Measurements from ENCODE around the gene RAMAC.
"Not testable (repeated sequence)": the region's sequence is repeated elsewhere in the genome, so short reads cannot be mapped to it uniquely, and the experiment has no call there.

RAMAC gene

DNA sequence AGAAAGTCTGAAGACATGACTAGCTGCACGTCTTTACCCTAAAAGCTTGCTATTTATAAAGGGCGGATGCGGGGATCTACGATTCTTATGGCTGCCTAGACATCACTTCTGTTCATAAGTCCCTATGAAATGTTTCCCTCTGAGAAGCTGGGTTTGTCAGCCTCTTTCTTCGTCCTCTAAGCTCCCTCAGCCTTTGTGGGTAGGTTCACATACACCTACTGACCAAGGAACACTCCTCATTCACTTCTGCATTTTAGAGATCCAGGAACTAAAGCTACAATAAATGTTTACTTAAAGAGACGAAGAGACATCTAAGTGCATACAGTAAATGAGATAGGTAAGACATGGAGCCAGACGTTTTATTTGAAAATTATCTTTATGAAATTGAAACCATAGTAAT, 16.7 kb upstream of the RAMAC start:
- no peak for DNase-seq

DNA sequence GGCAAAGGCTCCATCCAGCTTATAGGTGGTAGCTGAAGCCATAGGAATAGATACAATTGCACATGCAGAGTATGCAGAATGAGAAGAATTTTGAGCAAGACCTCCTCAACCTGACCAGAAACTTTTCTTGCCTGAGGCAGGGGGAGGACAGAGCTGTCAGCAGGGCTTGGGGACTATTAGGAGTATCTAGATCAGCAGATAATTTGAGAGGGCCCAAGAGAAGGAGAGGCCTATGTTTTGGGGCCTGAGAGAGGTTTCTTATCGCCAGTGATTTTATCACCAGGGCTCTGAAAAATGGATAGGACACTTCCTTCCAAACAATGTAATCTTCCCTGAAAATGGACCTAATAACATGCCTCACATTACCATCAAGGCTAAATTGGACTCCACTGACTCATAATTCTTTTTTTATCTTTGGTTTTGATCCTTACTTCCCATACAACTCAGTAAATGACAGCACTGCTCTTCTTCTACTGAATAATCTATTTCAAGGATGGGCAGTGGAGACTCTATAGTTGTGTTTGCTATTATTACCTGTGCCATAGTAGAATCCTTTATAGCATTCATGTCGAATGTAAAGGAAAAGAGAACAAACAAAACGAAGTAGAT, 15.8 kb upstream of the RAMAC start:
- DNase-seq, result no peak

DNA sequence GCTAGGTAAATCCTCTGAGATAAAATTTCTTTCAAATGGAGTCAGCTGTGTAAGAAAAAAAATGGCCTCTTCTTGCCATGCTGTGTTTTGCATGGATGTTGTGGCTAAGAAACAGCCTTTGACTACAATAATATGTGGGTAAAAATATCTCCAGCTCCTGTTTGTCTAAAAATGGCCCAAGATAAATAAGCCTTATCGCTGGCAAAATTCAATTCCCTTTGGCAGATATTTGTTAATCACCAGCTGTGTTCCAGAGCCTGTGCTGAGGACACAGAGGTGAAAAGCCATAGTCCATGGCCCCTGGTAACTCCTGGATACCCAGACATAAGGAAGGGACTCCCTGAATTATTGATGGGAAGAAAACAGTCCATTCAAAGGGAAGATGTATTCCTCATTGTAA, 15.3 kb upstream of the RAMAC start:
- DNase-seq, result no peak

DNA sequence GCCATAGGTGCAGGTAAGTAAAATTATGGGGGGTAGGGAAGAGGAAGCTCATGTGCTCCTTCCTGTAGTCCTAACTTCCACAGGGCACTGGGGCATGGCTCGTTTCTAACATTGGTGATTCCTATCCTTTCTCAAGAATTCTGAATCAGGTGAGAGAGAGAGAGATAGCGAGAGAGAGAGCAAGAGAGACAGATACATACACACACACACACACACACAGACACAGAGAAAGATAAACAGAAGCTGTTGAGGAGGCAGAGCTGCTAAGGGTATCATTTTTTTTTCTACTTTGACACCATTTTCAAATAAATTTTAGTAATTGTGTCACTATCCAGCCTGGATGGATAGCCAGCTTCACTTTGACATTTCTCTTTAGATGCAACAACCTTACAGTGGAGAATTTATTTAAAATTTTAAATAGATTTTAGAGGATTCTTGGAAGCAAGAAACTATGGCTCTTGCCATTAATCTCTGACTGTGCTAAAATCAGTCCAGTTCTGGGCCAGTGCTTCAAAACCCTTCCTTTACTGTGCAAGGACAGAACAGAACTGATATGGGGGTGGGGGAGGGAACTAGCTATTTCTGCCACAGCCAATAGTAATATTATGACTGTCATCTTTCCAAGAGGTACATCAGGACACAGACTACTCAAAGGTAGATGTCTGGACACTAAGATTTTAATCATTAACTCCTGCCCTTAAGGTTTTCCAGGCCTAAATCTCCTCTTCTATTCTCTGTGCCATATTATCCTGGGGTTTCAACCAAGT, 14.6 kb upstream of the RAMAC start:
- no peak for DNase-seq

DNA sequence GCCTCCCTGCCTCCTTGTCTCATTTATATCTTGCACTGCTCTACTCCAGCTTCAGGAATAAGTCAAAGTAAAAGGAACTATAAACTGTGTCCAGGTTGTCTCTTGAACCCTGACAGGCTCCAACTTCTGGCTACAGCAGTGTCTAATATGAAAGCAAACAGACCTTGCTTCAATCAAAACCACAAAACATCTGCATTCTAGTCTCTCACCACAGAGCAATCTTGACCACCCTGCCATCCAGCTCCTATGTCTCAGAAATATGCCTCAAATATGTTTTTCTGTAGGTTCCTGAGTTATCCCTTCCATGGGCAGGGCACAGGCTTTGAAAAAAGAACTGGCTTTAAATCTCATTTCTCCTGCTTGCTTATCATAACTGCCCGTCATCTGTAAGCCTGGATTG, 13.0 kb upstream of the RAMAC start:
- no peak for DNase-seq

DNA sequence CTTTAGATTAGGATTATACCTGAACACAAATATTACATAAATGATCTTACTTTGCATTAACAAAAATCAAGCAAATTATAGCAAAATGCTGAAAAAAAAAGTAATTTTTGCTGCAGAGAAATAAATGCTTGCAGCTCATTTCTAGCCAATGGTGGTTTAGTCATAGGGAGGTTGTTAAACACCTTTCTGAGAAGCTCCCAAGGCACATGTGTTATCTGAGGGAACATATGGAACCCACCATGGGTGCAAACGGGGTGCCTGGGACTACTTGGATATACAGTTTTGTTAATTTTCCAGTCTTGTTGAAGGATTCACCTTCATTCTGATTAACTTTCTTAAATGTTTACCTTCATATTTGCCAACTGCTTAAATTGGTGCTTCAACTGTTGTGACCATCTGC, 8.9 kb upstream of the RAMAC start:
- DNase-seq, result no peak

DNA sequence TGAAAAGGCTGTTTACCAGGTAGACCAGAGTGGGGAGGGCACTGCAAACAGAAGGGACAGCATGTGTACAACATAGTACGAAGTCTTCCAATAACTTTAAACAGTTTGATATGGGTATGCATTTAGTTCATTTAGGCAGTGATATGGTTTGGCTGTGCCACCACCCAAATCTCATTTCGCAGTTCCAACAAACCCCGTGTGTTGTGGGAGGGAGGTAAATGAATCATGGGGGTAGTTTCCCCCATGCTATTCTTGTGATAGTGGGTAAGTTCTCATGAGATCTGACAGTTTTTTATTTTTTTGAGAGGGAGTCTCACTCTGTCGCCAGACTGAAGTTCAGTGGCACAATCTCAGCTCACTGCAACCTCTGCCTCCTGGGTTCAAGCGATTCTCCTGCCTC, 7.6 kb upstream of the RAMAC start:
- no peak for DNase-seq

DNA sequence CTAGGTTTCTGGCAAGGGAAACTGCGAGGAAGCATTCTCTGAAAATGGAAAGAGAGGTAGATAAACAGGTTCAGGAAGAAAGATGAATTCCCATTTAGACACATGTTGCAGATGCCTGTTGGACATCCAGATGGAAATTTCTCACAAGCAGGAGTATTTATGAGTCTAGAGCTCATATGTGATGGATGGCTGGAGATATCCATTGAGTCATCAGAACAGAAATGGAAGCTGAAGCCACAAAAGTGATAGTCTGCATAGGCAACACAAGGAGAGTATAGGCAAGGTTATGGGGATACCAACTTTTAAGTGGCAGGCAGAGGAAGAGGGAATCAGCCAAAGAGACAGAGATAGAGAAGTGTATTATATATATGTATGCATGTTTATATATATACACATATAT, 6.3 kb upstream of the RAMAC start:
- DNase-seq, result no peak

DNA sequence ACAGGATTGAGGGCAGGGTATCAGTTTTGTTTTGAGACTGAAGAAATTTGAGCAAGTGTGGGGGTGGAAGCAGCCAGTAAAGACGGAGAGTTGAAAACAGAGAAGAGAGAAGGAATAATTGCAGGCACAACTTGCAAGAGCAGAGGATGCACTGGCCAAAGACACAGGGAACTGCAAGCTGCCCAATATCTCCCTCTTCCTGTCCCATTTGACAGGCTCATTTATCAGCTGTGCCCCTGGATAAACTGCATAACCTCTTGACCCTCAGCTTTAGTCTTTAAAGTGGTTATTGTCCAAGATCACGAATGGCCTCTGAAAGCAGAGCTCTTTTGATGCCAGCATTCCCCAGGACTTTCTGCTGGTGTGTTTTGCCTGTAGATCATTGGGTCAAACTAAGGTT, 5.0 kb upstream of the RAMAC start:
- no peak for DNase-seq

DNA sequence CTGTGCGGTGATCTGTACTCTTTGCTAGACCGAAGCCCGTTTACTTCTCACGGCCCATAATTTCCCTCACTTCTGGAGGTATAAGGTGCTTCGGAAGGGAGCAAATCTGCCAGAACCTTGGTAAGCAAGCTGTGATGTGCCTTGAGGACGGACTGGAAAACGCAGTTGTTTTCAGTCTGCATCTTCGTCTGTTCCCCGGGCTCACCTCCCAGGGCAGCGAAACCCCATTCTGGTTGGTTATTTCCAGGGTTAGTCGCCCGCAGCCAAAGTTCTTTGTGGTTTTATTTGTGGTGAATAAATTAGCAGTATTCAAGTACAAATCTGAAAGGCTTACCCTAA, 401 bp downstream of the RAMAC start:
- DNase-seq, result no peak

DNA sequence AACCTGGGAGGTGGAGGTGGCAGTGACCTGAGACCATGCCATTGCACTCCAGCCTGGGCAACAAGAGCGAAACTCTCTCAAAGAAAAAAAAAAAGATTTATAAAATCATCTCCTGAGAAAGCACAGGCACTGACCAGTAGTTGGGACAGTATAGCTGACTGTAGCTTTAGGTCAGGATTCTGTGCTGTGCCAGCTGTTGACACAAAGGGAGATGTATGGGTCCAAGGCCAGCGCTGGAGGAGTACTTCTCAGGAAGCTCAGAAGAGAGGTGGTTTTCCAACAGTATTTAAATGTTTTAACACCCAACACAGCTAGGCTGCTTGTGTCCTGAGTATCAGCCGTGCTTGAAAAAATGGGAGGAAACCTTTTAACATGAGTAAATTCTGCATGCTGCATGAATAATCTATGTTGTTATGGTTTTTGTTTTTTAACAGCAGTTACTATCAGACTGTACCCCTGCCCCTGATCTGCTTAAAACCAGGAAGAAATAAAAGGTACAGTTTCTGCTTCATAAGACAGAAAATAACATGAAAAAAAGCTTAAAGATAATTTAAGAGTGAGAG, 6.5 kb downstream of the RAMAC start:
- DNase-seq, result no peak

DNA sequence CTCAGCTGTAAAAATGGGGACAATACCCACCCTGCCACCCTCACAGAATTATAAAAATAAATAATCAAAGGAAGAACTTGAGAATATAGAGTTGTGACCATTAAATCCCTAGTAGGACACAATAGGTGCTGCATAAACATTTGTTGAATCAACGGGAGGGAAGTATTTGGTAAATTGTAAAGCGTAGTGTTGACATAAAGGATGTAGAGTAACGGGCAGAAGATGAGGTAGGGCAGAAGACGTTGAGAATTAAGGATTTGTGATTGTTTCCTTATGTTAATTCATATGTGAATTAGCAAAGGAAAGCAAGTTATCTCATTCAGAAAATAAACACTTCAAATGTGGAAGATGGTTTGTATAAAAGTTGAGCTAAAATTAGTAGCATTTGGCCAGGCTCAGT, 7.1 kb downstream of the RAMAC start:
- DNase-seq, result no peak

DNA sequence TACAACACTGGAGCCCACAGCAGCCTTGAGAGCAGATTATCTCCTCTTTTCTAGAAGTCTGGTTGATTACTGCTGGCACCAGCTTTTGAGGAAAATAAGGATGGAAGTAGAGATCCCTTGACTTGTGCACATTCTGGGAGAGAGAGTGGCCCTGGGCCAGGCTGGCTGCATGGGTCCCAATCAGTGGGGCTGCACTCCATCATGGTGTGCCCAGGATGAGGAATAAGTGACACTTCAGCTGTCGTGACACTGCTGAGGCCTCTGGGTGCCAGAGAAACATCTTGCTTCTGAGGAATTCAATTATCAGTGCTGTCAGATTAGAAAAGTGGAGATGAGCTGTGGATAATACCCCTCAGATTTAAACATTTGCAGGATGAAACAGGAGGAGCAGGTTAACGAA, 9.1 kb downstream of the RAMAC start:
- no peak for DNase-seq

DNA sequence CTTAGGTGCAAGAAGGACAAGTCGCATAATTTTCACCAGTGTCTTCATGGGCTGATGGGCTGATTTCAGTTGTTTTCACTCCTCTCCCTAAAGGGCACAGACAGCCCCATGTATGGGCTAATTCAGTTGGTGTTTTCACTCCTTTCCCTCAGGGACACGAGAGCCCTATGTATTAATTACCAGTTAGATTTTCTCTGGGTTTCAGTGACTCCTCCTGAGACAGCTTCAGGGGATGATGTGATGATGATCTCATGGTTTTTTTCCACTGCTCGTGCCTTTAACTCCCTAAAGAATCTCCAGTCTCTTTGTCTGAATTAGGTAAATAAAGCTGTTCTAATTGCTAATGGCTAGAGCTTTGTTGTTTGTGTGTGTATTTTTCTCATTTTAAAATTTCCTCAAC, 9.9 kb downstream of the RAMAC start:
- DNase-seq, result no peak

DNA sequence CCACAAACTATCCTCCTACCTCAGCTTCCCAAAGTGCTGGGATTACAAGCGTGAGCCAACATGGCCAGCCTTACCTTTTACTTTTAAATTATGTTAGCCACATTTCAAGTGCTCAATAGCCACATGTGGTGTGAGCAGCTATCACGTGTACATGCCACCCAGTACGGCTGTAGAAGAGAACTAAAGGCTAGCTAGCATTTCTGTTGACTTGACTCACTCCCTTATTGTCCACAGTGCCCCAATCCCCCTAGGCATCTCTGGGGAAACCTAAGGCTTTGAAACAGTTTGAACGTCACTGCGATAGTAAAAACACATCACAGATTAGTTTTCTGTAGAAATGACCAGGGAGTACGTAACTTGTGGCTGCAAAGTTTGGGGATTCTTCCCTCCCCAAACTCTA, 13.4 kb downstream of the RAMAC start:
- DNase-seq, result no peak

DNA sequence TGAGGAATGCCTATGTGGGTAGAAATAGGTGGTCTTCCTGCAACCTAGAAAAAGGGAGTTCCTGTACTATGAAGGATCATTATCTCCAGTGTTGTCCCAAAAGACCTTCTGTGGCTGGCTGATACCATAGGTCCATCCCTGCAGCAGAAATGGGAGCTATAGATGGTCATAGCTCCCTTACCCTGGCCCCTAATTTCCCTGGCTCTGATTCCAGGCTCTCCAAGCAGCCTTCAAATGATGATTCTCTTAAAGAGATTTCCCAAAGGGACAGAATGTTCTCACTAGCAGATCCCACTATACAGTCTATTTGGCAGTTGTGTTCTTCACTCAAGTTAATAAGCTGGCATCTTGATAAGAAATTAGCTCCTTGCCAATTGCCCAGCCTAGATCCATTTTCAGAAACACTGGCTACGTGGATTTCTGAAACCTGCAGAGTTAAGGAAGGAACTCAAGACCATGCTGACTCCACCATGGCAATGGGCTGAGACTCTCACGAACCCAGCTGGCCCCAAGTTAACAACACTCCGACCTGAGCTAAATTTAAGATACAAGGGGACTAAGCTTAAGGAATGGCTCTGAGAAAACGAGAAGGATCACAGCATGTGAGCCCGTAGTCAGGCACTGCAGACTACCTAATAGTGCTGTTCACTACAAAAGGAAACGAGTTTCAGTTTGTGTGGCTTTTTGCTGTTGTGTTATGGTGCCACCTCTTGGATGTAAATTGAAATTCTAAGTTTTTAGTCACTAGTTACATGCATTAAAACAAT, 14.1 kb downstream of the RAMAC start:
- DNase-seq, result no peak

DNA sequence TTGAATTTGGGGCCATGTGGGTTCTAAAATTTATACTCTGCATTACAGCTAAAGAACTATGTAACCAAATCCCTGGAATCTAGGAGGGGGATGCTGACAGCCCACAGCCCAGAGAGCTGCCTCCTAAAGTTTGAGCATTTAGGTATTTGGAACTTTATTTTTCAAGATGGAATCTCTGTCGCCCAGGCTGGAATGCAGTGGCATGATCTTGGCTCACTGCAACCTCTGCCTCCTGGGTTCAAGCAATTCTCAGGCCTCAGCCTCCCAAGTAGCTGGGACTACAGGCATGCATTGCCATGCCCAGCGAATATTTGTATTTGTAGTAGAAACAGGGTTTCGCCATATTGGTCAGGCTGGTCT, 14.6 kb downstream of the RAMAC start:
- not testable (repeated sequence) for DNase-seq

DNA sequence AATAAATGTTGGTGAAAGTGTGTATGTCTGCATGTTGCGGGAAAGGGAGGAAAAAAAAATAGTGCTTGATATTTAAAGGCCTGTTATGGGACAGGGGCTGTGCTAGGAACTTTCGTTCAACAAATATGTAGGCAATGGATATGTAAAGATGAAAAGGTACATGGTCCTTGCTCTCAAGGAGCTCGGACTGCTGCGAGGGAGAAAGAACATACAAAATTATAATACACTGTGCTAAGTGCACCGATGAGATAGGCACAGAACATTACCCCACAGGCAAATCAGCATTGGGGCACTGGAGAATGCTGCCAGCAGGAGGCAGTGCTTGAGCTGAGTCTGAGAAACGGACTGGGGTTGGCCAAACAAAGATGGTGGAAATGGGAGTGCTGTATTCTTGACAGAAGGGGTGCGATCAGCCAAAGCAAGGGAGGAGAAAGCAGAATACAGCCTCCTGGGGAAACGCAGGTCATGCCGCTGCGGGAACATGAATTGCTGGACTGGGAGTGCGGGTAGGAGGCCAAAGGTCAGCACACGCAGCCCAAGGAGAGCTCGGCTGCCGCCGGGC, 24.8 kb downstream of the RAMAC start:
- peak; percentile 36 for DNase-seq

DNA sequence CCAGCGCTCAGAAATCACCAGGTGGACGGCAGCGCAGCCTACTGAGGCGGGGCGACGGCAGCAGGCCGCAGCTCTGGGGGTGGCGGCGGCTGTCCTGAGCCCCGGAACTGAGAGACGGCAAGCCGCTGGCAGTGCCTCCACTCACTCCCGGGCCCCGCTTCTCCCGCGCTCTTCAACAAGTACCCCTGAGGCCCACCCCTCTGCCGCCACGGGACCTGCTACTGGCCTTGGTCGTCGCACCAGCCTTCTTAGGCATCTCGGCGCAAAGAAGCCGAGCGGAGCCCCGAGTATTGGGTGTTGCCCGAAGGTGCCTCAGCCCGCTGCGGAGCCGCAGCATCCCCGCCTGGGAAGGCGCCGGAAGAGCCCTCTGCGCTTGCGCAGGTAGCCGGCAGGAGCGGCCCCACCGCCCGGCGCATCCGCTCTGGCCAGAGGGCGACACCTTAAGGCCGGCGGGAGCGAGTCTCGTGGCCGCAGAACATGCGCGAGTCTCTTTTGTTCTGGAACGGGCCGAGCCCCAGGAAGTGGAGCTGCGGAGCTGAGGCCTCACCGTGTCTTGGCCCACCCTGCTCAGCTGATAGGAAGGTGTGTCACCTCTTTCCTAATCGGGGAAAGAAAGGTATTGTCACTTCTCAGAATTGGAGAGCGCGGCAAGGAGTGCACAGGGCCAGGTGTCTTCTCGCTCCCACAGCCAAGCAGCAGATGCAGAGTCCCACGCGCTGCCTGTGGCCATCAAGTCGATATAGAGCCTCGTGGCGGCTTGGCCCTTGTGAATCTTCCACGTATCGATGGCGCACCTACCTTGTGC, 25.5 kb downstream of the RAMAC start, which contains the start of gene C15orf40:
Gene C15orf40 (minus strand): TSS at position 369 of the 805 bp plus-strand sequence. CDS start 32 bp downstream, at position 337.
- DNase-seq, result peak; percentile 67

DNA sequence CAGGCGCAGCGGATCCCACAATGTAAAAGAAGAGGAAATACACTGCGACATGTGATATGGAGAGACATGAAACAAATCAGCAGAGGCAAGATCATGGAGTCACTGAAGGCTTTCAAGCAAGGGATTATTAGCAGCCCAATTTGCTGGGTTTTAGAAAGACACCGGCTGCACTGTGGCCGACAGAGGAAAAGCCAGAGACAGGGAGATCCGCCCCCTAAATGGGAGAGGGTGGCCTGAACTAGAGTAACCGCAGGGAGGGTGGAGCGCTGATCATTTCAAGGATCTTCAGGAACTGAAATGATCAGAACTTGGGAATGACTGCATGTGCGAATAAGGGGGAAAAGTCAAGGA, 26.0 kb downstream of the RAMAC start:
- no peak for DNase-seq

DNA sequence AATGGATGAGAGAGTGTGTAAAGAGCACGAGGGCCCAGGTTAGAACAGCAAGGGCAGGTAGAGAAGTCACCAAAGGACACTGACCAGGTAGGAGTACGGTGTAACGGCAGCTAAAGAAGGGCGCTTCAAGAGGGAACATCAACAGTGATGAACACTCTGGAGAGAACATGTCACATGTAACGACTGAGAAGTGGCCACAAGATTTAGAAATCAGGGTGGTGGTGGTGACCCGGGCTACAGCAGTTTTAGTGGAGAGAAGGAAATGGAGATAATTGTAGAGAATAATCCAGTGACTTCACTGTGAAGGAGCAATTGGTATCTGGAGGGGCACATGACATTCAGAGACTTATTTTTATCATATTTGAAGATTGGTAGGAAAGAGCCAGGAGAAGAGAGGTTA, 26.6 kb downstream of the RAMAC start:
- DNase-seq, result no peak

DNA sequence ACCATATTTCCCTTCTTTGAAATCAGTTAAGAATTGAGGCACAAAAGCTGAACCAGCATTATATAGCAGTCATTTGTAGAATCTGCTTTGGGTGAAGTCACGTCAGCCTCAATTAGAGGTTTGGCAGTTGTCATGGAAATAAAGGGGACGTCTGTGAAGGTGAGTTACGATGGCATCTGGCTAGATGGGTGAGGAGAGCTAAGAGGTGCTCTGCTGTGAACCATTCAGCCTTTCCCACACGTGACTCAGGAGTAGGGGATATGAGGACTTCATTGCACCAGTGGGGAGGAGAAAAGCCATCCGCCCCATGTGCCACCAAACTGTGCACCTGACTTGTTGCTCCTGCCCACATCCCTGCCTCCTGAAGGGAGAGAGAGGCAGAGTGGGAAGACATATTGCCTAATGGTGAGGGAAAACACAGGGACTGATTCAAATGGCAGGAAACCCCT, 28.2 kb downstream of the RAMAC start:
- no peak for DNase-seq

DNA sequence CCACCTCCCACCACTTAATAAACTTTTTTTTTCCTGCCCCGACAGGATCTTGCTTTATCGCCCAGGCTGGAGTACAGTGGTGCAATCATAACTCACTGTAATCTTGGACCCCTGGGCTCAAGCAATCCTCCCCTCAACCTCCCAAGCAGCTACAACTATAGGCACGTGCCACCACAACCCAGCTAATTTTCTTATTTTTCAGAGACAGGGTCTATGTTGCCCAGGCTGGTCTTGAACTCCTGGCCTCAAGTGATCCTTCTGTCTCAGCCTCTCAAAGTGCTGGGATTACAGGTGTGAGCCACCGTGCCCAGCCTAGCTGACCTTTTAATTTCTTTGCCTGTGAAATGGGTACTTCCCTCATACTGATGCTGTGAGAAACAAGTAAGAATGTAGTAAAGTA, 29.4 kb downstream of the RAMAC start:
- DNase-seq, result no peak

Data from effector CD8-positive, alpha-beta T cell (primary cell).